ENCODE measurements around the gene ATP9A. TPM values are rescaled to one million over a fixed set of nuclear protein-coding genes. Genes with fewer than 3 reads are reported as not detected.
A peak's percentile ranks its signal among the peaks of the same experiment; 100 is the strongest.

ATP9A gene
- total RNA-seq, 2 experiments from 2014 or later = 0.05 TPM; not detected in 1

- ChIA-PET CTCF (no interaction called here), POLR2A (no interaction called here)
- no peak for DNase-seq
- no peak overlapping the region for H3K27ac Mint-ChIP-seq
- H3K9me3 Mint-ChIP-seq (ENCODE audit: insufficient read depth) = no peaks in the 10 kb centered on the region
- no peak for ATAC-seq
- peaks cover 24% of the 10 kb centered on the region for H3K4me1 Mint-ChIP-seq (ENCODE audit: low read depth)
- H3K36me3 Mint-ChIP-seq (ENCODE audit: low read depth) = no peaks in the 10 kb centered on the region
- no peak overlapping the region for H3K4me3 Mint-ChIP-seq
- H3K27me3 Mint-ChIP-seq (ENCODE audit: low read depth) = peaks cover 13% of the 10 kb centered on the region
These were observed 136.2 kb downstream of the ATP9A start for GRCh38 chr20:51631953-51632352.

GRCh38 chr20:51631011-51631950 lies 136.9 kb downstream of the ATP9A start:
- ATAC-seq (peak; percentile 58), DNase-seq (peak; percentile 27)
- Mint-ChIP-seq H3K9me3 (ENCODE audit: insufficient read depth) (no peaks in the 10 kb centered on the region), H3K4me3 (no peak overlapping the region), H3K27me3 (ENCODE audit: low read depth) (peaks cover 13% of the 10 kb centered on the region), H3K4me1 (ENCODE audit: low read depth) (peaks cover 24% of the 10 kb centered on the region), H3K36me3 (ENCODE audit: low read depth) (no peaks in the 10 kb centered on the region), H3K27ac (no peak overlapping the region)
- ChIA-PET CTCF (interaction anchor here (0.9 kb wide), 1 partner anchor 616 kb away, joined by 3 read pairs; no protein-coding TSS in a partner anchor), POLR2A (no interaction called here)

- H3K9me3 Mint-ChIP-seq (ENCODE audit: insufficient read depth) = no peaks in the 10 kb centered on the region
- no peak overlapping the region for H3K4me3 Mint-ChIP-seq
- no peaks in the 10 kb centered on the region for H3K36me3 Mint-ChIP-seq (ENCODE audit: low read depth)
- DNase-seq (no peak), ATAC-seq (no peak)
- H3K4me1 Mint-ChIP-seq (ENCODE audit: low read depth) = peaks cover 24% of the 10 kb centered on the region
- no peak overlapping the region for H3K27ac Mint-ChIP-seq
- peaks cover 13% of the 10 kb centered on the region for H3K27me3 Mint-ChIP-seq (ENCODE audit: low read depth)
- CTCF ChIA-PET = interaction anchor here (1.3 kb wide), 1 partner anchor 10 kb away, joined by 3 read pairs; no protein-coding TSS in a partner anchor
- POLR2A ChIA-PET = no interaction called here
These were observed 138.7 kb downstream of the ATP9A start for GRCh38 chr20:51629399-51630058.

- Mint-ChIP-seq H3K9me3 (ENCODE audit: insufficient read depth) (no peaks in the 10 kb centered on the region), H3K27ac (no peak overlapping the region), H3K36me3 (ENCODE audit: low read depth) (no peaks in the 10 kb centered on the region), H3K4me1 (ENCODE audit: low read depth) (peaks cover 24% of the 10 kb centered on the region), H3K27me3 (ENCODE audit: low read depth) (peaks cover 10% of the 10 kb centered on the region), H3K4me3 (no peak overlapping the region)
- POLR2A ChIA-PET = no interaction called here
- no peak for DNase-seq
- CTCF ChIA-PET = interaction anchor here (1.3 kb wide), 1 partner anchor 11 kb away, joined by 3 read pairs; no protein-coding TSS in a partner anchor
- ATAC-seq = no peak
These were observed 139.4 kb downstream of the ATP9A start for GRCh38 chr20:51628533-51629398.

GRCh38 chr20:51627586-51627985 lies 140.6 kb downstream of the ATP9A start:
- Mint-ChIP-seq H3K4me3 (no peak overlapping the region), H3K27me3 (ENCODE audit: low read depth) (peaks cover 5% of the 10 kb centered on the region), H3K9me3 (ENCODE audit: insufficient read depth) (no peaks in the 10 kb centered on the region), H3K36me3 (ENCODE audit: low read depth) (no peaks in the 10 kb centered on the region), H3K4me1 (ENCODE audit: low read depth) (peaks cover 24% of the 10 kb centered on the region), H3K27ac (no peak overlapping the region)
- DNase-seq = no peak
- ChIA-PET POLR2A (no interaction called here), CTCF (no interaction called here)
- no peak for ATAC-seq

GRCh38 chr20:51625105-51625504 lies 143.1 kb downstream of the ATP9A start:
- DNase-seq (no peak), ATAC-seq (no peak)
- Mint-ChIP-seq H3K36me3 (ENCODE audit: low read depth) (no peaks in the 10 kb centered on the region), H3K27ac (no peak overlapping the region), H3K4me3 (no peak overlapping the region), H3K4me1 (ENCODE audit: low read depth) (peaks cover 7% of the 10 kb centered on the region), H3K9me3 (ENCODE audit: insufficient read depth) (no peaks in the 10 kb centered on the region), H3K27me3 (ENCODE audit: low read depth) (no peaks in the 10 kb centered on the region)
- ChIA-PET POLR2A (no interaction called here), CTCF (interaction anchor here (1.5 kb wide), 3 partner anchors 246 to 311 kb away, joined by 4 to 13 read pairs (median 4); no protein-coding TSS in a partner anchor)

- CTCF ChIA-PET = interaction anchor here (0.6 to 3.7 kb wide), 16 partner anchors 16 to 637 kb away, joined by 3 to 13 read pairs (median 3); no protein-coding TSS in a partner anchor
- H3K27me3 Mint-ChIP-seq (ENCODE audit: low read depth) = no peaks in the 10 kb centered on the region
- no peaks in the 10 kb centered on the region for H3K36me3 Mint-ChIP-seq (ENCODE audit: low read depth)
- ATAC-seq = peak; percentile 67
- H3K27ac Mint-ChIP-seq = no peak overlapping the region
- H3K4me1 Mint-ChIP-seq (ENCODE audit: low read depth) = peaks cover 5% of the 10 kb centered on the region
- no peaks in the 10 kb centered on the region for H3K9me3 Mint-ChIP-seq (ENCODE audit: insufficient read depth)
- POLR2A ChIA-PET = interaction anchor here (0.7 kb wide), 1 partner anchor 119 kb away, joined by 3 read pairs; no protein-coding TSS in a partner anchor
- peak; percentile 70 for DNase-seq
- no peak overlapping the region for H3K4me3 Mint-ChIP-seq
These were observed 143.9 kb downstream of the ATP9A start for GRCh38 chr20:51624157-51624731.

- Mint-ChIP-seq H3K27ac (no peak overlapping the region), H3K36me3 (ENCODE audit: low read depth) (no peaks in the 10 kb centered on the region), H3K4me1 (ENCODE audit: low read depth) (no peaks in the 10 kb centered on the region), H3K27me3 (ENCODE audit: low read depth) (no peaks in the 10 kb centered on the region), H3K4me3 (no peak overlapping the region), H3K9me3 (ENCODE audit: insufficient read depth) (no peaks in the 10 kb centered on the region)
- CTCF ChIA-PET = interaction anchor here (0.9 to 3.7 kb wide), 2 partner anchors 29 to 237 kb away, joined by 3 to 13 read pairs; no protein-coding TSS in a partner anchor
- DNase-seq (no peak), ATAC-seq (no peak)
- POLR2A ChIA-PET = no interaction called here
These were observed 144.9 kb downstream of the ATP9A start for GRCh38 chr20:51623255-51623654.

GRCh38 chr20:51622004-51622874 lies 146.0 kb downstream of the ATP9A start:
- Mint-ChIP-seq H3K4me3 (no peak overlapping the region), H3K27me3 (ENCODE audit: low read depth) (no peaks in the 10 kb centered on the region), H3K36me3 (ENCODE audit: low read depth) (no peaks in the 10 kb centered on the region), H3K27ac (no peak overlapping the region), H3K4me1 (ENCODE audit: low read depth) (no peaks in the 10 kb centered on the region), H3K9me3 (ENCODE audit: insufficient read depth) (no peaks in the 10 kb centered on the region)
- DNase-seq (no peak), ATAC-seq (no peak)
- CTCF ChIA-PET = interaction anchor here (0.8 to 3.7 kb wide), 5 partner anchors 23 to 635 kb away, joined by 3 to 13 read pairs (median 4); no protein-coding TSS in a partner anchor
- POLR2A ChIA-PET = no interaction called here

GRCh38 chr20:51620432-51620831 lies 147.8 kb downstream of the ATP9A start:
- ChIA-PET CTCF (interaction anchor here (0.6 to 1.3 kb wide), 4 partner anchors 23 to 234 kb away, joined by 3 to 5 read pairs (median 4); no protein-coding TSS in a partner anchor), POLR2A (no interaction called here)
- ATAC-seq (no peak), DNase-seq (no peak)
- H3K27ac Mint-ChIP-seq = no peak overlapping the region
- H3K36me3 Mint-ChIP-seq (ENCODE audit: low read depth) = no peaks in the 10 kb centered on the region
- no peaks in the 10 kb centered on the region for H3K9me3 Mint-ChIP-seq (ENCODE audit: insufficient read depth)
- H3K27me3 Mint-ChIP-seq (ENCODE audit: low read depth) = no peaks in the 10 kb centered on the region
- H3K4me1 Mint-ChIP-seq (ENCODE audit: low read depth) = no peaks in the 10 kb centered on the region
- no peak overlapping the region for H3K4me3 Mint-ChIP-seq
